Measurements from ENCODE around the gene PITPNB. TPM values are rescaled to one million over a fixed set of nuclear protein-coding genes. Genes with fewer than 3 reads are reported as not detected.

PITPNB gene
- total RNA-seq, 1 donor: 29.4 TPM

- no peak overlapping the region for H3K4me3 ChIP-seq (ENCODE audit: low read depth, low read length)
- peak; percentile 73 for DNase-seq (ENCODE audit: low read depth)
- no peak for TF ChIP-seq CTCF (IDR thresholded peaks at IDR 0.05; ENCODE audit: insufficient read depth, low read depth, low read length)
Measured at GRCh38 chr22:27881421-27881820, 37.6 kb downstream of the PITPNB start.

- H3K4me3 ChIP-seq (ENCODE audit: low read depth, low read length): no peak overlapping the region
- DNase-seq (ENCODE audit: low read depth): peak; percentile 86
- peak; percentile 74 for TF ChIP-seq CTCF (IDR thresholded peaks at IDR 0.05; ENCODE audit: insufficient read depth, low read depth, low read length)
Measured at GRCh38 chr22:27880778-27881394, 38.2 kb downstream of the PITPNB start.

GRCh38 chr22:27879923-27880322, 39.1 kb downstream of the PITPNB start:
- TF ChIP-seq CTCF (IDR thresholded peaks at IDR 0.05; ENCODE audit: insufficient read depth, low read depth, low read length): peak; percentile 73
- no peak for DNase-seq (ENCODE audit: low read depth)
- no peak overlapping the region for H3K4me3 ChIP-seq (ENCODE audit: low read depth, low read length)

- H3K4me3 ChIP-seq (ENCODE audit: low read depth, low read length): no peak overlapping the region
- no peak for TF ChIP-seq CTCF (IDR thresholded peaks at IDR 0.05; ENCODE audit: insufficient read depth, low read depth, low read length)
- no peak for DNase-seq (ENCODE audit: low read depth)
Measured at GRCh38 chr22:27878541-27878940, 40.5 kb downstream of the PITPNB start.

GRCh38 chr22:27877501-27877900, 41.6 kb downstream of the PITPNB start:
- DNase-seq (ENCODE audit: low read depth): peak; percentile 48
- no peak overlapping the region for H3K4me3 ChIP-seq (ENCODE audit: low read depth, low read length)
- TF ChIP-seq CTCF (IDR thresholded peaks at IDR 0.05; ENCODE audit: insufficient read depth, low read depth, low read length): no peak

GRCh38 chr22:27876684-27877083, 42.4 kb downstream of the PITPNB start:
- H3K4me3 ChIP-seq (ENCODE audit: low read depth, low read length): no peak overlapping the region
- no peak for TF ChIP-seq CTCF (IDR thresholded peaks at IDR 0.05; ENCODE audit: insufficient read depth, low read depth, low read length)
- DNase-seq (ENCODE audit: low read depth): no peak

GRCh38 chr22:27875951-27876350, 43.1 kb downstream of the PITPNB start:
- no peak for TF ChIP-seq CTCF (IDR thresholded peaks at IDR 0.05; ENCODE audit: insufficient read depth, low read depth, low read length)
- DNase-seq (ENCODE audit: low read depth): no peak
- H3K4me3 ChIP-seq (ENCODE audit: low read depth, low read length): no peak overlapping the region

Data from fibroblast of villous mesenchyme (primary cell).